Sigmoid colon (tissue), 4 donors: ENCODE measurements around the gene PRPH.

Experiments used
- POLR2A ChIP-seq, 2 donors: fragments of 450-650 bp; IDR thresholded peaks; one replicate each; pipeline ENCODE4 v1.6.1; 2016; ENCODE audit warnings: antibody characterized with exemption in 2 of 2, mild to moderate bottlenecking in 2 of 2, moderate library complexity in 2 of 2
- POLR2AphosphoS5 ChIP-seq, 4 donors: sonication (generic); formaldehyde crosslinking; IDR thresholded peaks; one replicate each; pipeline ENCODE4 v1.6.1; 2017; ENCODE audit warnings: antibody characterized with exemption in 4 of 4
- TF ChIP-seq, protein P1 (sequence below), 4 experiments: fragments of 450-650 bp in 3 of 4; fragments of 200-600 bp in 1 of 4; IDR thresholded peaks; one replicate each; pipeline ENCODE4 v1.5.1; 2016 to 2019; ENCODE audit warnings: antibody characterized with exemption in 4 of 4, mild to moderate bottlenecking in 3 of 4, moderate library complexity in 2 of 4

GRCh38 chr12:49332891-49333371 is 38.0 kb downstream of the PRPH start:
- TF ChIP-seq, protein P1, sequence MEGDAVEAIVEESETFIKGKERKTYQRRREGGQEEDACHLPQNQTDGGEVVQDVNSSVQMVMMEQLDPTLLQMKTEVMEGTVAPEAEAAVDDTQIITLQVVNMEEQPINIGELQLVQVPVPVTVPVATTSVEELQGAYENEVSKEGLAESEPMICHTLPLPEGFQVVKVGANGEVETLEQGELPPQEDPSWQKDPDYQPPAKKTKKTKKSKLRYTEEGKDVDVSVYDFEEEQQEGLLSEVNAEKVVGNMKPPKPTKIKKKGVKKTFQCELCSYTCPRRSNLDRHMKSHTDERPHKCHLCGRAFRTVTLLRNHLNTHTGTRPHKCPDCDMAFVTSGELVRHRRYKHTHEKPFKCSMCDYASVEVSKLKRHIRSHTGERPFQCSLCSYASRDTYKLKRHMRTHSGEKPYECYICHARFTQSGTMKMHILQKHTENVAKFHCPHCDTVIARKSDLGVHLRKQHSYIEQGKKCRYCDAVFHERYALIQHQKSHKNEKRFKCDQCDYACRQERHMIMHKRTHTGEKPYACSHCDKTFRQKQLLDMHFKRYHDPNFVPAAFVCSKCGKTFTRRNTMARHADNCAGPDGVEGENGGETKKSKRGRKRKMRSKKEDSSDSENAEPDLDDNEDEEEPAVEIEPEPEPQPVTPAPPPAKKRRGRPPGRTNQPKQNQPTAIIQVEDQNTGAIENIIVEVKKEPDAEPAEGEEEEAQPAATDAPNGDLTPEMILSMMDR (IDR thresholded peaks at IDR 0.05) = no peak
- no peak for TF ChIP-seq POLR2A (IDR thresholded peaks at IDR 0.05)
- TF ChIP-seq POLR2AphosphoS5 (IDR thresholded peaks at IDR 0.05) = no peak
